Activated CD8-positive, alpha-beta memory T cell treated with anti-CD3 and anti-CD28 coated beads, Interleukin-2, amount 50 U/mL, for 4 hours (primary cell): ENCODE measurements around the gene NOXA1.

ENCODE experiments used
- DNase-seq: peaks from one replicate; pipeline ENCODE4 v3.0.0-alpha.2; 2020

NOXA1 gene

GRCh38 chr9:137387891-137388560 is 35.2 kb upstream of the NOXA1 start:
- no peak for DNase-seq

- no peak for DNase-seq
These were observed 34.4 kb upstream of the NOXA1 start for GRCh38 chr9:137388589-137389427.

GRCh38 chr9:137389428-137389746 is 33.8 kb upstream of the NOXA1 start:
- no peak for DNase-seq

GRCh38 chr9:137390553-137391410 is 32.4 kb upstream of the NOXA1 start:
- no peak for DNase-seq

DNA sequence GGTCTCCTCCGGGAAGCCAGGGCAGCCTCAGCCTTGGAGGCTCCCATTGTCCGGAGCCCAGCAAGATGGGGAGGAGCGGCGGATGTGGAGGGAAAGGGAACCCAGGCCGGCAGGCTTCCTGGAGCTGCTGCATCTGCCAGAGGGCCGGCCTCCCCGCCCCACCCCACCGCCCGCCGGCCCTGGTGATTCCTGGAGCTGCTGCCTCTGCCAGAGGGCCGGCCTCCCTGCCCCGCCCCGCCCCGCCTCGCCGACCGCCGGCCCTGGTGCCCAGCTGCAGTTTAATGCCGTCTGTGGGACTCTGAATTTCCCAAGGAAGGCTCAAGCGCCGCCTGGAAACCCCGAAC is 31.8 kb upstream of the NOXA1 start:
- no peak for DNase-seq

DNA sequence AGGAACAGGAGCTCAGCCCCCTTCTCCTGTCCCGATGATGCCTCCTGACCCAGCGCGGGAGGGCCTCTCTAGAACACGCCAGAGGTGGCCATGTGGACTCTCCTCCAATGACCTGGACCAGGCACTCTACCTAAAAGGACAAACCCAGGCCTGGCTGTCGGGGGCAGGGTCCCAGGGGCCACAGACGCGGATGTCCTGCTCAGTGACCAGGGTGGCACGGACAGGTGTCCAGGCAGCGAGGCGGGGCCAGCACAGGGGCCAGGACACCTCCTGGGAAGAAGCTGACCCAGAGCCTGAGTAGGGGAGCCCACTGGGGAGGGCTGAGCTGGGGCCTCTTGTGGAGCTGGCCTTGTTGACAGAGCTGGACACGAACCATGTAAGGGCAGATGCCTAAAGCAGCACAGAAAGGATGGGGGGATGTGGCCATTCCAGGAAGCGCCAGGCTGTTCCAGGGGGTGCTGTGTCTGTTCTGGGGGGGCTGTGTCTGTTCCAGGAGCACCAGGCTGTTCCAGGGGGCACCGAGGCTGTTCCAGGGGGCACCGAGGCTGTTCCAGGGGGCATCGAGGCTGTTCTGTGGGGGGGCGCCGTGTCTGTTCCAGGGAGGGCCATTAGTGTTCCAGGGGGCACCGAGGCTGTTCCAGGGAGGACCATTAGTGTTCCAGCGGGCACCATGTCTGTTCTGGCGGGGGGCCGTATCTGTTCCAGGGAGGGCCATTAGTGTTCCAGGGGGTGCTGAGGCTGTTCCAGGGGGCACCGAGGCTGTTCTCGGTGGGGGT is 30.8 kb upstream of the NOXA1 start:
- DNase-seq, result no peak

- no peak for DNase-seq
These were observed 29.7 kb upstream of the NOXA1 start for GRCh38 chr9:137393176-137394150.

DNA sequence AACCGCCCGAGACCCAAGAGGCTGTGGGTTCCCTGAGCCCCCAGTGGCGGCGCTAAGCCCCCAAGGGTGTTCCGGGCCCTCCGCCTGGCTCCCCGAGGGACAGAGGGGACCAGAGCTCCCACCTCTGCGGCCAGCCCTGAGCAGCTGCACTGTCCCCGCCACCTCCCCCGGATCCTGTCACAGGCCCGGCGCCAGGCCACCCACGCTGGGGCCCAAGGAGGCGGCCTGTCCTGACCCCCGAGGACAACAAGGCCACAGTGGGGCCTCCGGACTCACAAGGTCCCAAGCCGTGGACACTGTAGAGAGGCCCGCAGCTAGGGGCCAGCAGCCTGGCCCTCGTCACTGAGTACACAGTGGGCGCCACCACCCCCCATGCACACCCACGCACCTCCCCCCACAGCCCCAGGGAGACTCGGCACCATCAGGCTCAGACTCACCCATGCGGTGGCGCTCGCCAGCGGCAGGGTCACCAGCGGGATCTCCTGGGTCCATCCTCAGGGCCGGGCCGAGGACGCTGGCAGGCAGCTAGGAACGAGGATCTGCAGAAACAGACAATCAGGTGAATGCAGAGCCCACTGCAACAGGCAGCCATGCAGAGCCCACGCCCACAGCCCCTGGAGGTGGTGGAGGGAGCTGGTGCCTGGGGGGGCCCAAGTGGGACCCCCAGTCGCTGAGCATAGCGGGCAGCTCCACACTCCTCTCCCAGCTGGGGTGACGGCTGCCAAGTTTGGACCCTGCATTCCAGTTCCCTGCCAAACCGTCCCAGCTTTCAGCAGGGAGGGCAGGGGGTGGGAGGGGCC is 28.1 kb upstream of the NOXA1 start:
- no peak for DNase-seq

- DNase-seq, result no peak
These were observed 27.6 kb upstream of the NOXA1 start for GRCh38 chr9:137395666-137396010.

DNA sequence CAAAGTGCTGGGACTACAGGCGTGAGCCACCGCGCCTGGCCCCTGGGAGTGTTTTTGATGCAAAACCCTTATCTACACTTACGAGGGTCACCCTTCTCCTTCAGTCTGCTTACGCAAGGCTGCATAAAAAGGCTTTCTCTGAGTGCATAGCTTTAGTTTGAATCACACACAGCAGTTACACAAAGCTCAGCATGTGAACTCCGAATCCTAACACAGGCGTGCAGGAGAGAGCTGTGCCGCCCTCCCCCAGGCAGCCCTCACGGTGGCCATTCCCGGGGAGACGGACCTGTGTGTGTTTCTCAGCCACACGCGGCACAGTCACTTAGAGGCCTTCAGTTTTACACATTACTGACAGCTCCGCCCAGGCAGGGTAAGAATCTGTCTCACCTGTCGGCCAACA is 27.0 kb upstream of the NOXA1 start:
- DNase-seq, result no peak

GRCh38 chr9:137396634-137397367 is 26.4 kb upstream of the NOXA1 start:
- no peak for DNase-seq

- no peak for DNase-seq
These were observed 25.3 kb upstream of the NOXA1 start for GRCh38 chr9:137397675-137398423.

GRCh38 chr9:137398561-137399468 is 24.4 kb upstream of the NOXA1 start:
- no peak for DNase-seq

DNA sequence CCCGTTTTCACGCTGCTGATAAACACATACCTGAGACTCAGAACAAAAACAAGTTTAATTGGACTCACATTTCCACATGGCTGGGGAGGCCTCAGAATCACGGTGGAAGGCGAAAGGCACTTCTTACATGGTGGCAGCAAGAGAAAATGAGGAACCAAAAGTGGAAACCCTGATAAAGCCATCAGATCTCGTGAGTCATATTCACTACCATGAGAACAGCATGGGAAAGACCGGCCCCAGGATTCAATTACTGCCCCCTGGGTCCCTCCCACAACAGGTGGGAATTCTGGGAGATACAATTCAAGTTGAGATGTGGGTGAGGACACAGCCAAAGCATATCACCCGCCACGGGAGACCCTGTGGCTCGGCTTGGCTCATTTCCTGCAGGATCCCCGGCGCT is 20.4 kb upstream of the NOXA1 start:
- no peak for DNase-seq

DNA sequence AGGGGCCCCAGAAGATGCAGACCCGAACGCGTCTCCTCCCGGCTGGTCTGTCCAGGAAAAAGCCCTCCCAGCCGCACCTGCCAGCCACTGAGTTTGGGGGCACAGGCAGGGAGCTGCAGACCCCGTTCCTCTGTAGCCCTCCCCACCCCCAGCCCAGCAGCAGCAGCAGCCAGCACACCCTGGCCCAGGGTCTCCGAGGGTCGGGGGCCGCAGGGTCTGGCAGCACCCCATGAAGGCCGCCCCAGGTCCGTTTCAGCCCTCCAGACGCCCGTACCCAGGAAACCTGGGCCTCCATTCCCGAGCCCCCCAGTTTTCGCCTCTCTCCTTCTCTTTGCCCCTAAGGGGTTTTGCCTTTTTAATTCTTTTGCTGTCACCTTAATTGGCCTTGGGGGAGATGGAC is 19.9 kb upstream of the NOXA1 start:
- no peak for DNase-seq

GRCh38 chr9:137404961-137405567 is 18.1 kb upstream of the NOXA1 start:
- DNase-seq, result no peak

GRCh38 chr9:137405677-137406081 is 17.5 kb upstream of the NOXA1 start:
- no peak for DNase-seq
